C4-2B (cell line): ENCODE data around the gene PIM3.

Experiments used
- ZFX ChIP-seq: fragments of 450-650 bp; IDR thresholded peaks from 2 replicates; pipeline ENCODE4 v1.6.1; 2017
- TF ChIP-seq, protein P1 (sequence below): fragments of 450-650 bp; conservative IDR thresholded peaks from 2 replicates; pipeline ENCODE4 v1.5.1; 2017; ENCODE audit warnings: mild to moderate bottlenecking

DNA sequence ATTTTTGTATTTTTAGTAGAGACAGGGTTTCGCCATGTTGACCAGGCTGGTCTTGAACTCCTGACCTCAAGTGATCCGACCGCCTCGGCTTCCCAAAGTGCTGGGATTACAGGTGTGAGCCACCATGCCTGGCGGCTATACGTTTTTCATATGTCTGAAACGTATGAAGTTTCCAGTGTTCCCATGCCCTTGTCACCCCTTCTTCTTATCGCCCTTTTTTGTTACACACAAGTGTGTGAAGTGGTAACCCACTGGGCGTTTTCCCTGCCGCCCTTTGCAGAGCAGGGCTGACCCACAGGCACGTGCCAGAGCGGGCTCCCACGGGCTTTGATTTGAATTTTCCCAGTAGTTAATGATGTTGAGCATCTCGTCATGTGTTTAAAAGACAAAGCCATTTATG lies 17.0 kb downstream of the PIM3 start:
- TF ChIP-seq, protein P1, sequence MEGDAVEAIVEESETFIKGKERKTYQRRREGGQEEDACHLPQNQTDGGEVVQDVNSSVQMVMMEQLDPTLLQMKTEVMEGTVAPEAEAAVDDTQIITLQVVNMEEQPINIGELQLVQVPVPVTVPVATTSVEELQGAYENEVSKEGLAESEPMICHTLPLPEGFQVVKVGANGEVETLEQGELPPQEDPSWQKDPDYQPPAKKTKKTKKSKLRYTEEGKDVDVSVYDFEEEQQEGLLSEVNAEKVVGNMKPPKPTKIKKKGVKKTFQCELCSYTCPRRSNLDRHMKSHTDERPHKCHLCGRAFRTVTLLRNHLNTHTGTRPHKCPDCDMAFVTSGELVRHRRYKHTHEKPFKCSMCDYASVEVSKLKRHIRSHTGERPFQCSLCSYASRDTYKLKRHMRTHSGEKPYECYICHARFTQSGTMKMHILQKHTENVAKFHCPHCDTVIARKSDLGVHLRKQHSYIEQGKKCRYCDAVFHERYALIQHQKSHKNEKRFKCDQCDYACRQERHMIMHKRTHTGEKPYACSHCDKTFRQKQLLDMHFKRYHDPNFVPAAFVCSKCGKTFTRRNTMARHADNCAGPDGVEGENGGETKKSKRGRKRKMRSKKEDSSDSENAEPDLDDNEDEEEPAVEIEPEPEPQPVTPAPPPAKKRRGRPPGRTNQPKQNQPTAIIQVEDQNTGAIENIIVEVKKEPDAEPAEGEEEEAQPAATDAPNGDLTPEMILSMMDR: no peak
- TF ChIP-seq ZFX: no peak
